ENCODE measurements around the gene VIPR2.
"Not testable (repeated sequence)": the region's sequence is repeated elsewhere in the genome, so short reads cannot be mapped to it uniquely, and the experiment has no call there.

VIPR2 gene

GRCh38 chr7:159091480-159092475 is 52.9 kb downstream of the VIPR2 start:
- no peak for DNase-seq (ENCODE audit: low read depth)

- no peak for DNase-seq (ENCODE audit: low read depth)
Measured at GRCh38 chr7:159091041-159091440, 53.6 kb downstream of the VIPR2 start.

DNA sequence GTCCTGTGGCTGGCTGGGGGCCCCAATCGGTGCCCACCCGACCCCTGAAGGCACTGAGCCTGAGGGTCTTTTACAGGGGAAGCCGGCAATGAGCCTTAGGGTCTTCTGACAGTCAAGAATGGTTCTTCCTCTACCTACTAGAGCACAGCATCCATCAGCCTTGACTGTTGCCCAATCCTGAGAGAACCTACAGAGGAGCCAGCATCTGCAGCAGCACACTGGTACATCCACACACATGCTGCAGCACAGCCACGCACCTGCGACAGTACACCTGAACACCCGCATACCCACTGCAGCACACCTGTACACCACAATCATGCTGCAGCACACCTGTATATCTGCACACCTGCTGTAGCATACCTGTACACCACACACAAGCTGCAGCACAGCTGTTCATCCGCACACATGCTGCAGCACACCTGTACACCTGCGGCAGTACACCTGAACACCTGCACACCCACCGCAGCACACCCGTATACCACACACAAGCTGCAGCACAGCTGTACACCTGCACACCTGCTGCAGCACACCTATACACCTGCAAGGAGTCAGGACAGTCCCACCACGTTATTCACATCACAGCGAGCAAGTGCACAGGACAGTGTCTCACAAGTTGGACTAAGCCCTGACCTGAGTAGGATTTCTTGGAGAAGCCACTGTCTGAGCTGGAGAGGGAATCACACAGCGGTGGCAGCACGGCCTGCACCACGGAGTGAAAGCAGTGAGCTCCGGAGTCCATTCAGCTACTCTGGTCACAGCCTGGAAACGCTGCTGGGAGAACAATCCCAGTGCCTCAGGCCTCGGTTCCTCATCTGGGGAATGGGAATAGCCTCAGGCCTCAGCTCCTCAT is 56.4 kb downstream of the VIPR2 start:
- DNase-seq (ENCODE audit: low read depth): no peak

- no peak for DNase-seq (ENCODE audit: low read depth)
Measured at GRCh38 chr7:159086301-159086925, 58.3 kb downstream of the VIPR2 start.

DNA sequence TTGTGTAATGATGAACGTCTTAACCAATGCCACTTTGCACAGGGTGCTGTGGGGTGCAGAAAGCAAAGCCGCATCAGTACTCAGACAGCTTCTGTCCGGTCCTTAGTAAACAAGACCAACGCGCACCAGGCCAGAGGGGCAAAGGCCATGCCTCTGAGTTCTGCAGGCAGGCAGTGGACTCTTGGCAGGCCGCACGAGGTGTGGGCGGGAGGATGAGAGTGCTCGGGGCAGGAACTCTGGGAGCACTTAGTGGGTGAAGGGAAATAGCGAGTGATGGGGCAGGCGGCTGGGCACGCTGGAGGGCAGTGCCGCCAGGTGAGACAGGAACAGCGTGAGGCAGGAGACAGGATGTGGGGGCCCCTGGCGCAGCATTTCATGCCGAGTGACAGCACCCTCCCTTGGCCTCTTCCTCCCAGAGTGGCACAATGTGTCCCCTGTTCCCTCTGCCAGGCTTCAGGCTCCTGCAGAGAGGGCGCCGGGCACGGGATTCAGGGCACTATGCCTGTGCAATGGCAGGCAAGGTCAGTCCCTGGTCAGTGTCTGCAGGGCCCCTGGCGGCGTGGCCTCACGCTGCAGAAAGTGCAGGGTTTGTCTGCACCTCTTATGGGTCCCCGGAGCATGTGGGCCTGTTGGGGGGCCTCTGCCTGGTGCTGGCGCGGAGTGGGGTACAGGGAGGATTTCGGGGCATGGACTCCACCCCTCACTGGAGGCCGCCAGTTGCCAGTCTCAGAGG is 60.4 kb downstream of the VIPR2 start:
- DNase-seq (ENCODE audit: low read depth): no peak

- DNase-seq (ENCODE audit: low read depth): no peak
Measured at GRCh38 chr7:159083698-159084068, 61.0 kb downstream of the VIPR2 start.

- DNase-seq (ENCODE audit: low read depth): no peak
Measured at GRCh38 chr7:159083001-159083697, 61.5 kb downstream of the VIPR2 start.

DNA sequence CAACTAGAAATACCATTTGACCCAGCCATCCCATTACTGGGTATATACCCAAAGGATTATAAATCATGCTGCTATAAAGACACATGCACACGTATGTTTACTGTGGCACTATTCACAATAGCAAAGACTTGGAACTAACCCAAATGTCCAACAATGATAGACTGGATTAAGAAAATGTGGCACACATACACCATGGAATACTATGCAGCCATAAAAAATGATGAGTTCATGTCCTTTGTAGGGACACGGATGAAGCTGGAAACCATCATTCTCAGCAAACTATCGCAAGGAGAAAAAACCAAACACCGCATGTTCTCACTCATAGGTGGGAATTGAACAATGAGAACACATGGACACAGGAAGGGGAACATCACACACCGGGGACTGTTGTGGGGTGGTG is 62.6 kb downstream of the VIPR2 start:
- not testable (repeated sequence) for DNase-seq (ENCODE audit: low read depth)

GRCh38 chr7:159078911-159079270 is 65.8 kb downstream of the VIPR2 start:
- no peak for DNase-seq (ENCODE audit: low read depth)

DNA sequence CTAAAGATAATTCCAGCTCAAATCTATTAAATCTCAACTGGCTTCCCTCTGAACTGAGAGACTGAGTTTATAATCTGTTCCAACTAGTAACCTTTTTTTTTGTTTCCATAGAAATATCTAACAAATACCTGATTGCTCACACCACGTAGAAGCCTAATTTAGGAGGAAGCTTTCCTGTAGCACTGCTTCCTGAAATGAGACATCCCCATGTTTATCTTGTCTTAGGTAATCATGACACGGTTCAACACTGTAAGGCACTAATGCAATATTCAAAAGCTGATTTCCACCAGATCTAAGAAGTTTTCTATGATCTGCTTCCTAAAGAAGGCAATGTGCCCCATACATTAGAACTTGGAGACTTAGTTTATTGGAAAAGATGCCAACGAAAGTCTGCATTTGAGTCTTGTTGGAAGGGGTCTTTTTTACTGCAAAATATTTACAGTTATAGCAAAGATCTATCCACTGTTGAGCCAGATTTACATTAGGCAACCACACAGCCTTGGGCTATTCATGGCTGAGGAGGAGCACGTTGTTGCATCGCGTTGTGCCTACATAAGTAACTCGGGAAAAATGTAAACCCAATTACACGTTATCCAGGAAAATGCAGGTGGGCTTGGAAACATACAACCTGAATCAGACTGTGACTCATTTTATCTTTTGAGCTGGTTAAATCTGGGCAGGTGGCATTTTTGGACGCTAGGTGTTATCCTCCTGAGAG is 66.3 kb downstream of the VIPR2 start:
- DNase-seq (ENCODE audit: low read depth): no peak

- no peak for DNase-seq (ENCODE audit: low read depth)
Measured at GRCh38 chr7:159076333-159076732, 68.3 kb downstream of the VIPR2 start.

DNA sequence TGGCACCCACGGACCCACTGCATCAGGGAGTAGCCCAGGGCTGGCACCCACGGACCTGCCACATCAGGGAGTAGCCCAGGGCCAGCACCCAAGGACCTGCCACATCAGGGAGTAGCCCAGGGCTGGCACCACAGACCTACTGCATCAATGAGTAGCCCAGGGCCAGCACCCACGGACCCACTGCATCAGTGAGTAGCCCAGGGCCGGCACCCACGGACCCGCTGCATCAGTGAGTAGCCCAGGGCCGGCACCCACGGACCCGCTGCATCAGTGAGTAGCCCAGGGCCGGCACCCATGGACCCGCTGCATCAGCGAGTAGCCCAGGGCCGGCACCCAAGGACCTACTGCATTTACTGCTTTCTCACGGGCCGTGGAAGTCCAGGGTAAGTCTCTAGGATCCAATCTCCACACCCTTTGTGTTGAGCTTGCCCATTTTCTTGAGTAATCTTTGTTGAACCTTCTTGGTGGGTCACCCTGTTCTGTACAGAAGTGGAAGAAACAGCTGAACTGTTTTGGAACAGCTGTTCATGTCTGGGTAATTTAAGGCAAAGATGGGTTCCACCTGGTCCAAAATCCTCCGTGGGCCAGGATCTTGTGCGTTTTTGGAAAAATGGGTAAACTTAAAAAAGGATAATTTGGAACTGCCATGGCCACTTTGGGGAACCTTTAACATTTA is 69.0 kb downstream of the VIPR2 start:
- no peak for DNase-seq (ENCODE audit: low read depth)

GRCh38 chr7:159071260-159071659 is 73.4 kb downstream of the VIPR2 start:
- no peak for DNase-seq (ENCODE audit: low read depth)

GRCh38 chr7:159070431-159071148 is 74.1 kb downstream of the VIPR2 start:
- no peak for DNase-seq (ENCODE audit: low read depth)

- no peak for DNase-seq (ENCODE audit: low read depth)
Measured at GRCh38 chr7:159068893-159069448, 75.7 kb downstream of the VIPR2 start.

GRCh38 chr7:159068488-159068811 is 76.2 kb downstream of the VIPR2 start:
- DNase-seq (ENCODE audit: low read depth): no peak

DNA sequence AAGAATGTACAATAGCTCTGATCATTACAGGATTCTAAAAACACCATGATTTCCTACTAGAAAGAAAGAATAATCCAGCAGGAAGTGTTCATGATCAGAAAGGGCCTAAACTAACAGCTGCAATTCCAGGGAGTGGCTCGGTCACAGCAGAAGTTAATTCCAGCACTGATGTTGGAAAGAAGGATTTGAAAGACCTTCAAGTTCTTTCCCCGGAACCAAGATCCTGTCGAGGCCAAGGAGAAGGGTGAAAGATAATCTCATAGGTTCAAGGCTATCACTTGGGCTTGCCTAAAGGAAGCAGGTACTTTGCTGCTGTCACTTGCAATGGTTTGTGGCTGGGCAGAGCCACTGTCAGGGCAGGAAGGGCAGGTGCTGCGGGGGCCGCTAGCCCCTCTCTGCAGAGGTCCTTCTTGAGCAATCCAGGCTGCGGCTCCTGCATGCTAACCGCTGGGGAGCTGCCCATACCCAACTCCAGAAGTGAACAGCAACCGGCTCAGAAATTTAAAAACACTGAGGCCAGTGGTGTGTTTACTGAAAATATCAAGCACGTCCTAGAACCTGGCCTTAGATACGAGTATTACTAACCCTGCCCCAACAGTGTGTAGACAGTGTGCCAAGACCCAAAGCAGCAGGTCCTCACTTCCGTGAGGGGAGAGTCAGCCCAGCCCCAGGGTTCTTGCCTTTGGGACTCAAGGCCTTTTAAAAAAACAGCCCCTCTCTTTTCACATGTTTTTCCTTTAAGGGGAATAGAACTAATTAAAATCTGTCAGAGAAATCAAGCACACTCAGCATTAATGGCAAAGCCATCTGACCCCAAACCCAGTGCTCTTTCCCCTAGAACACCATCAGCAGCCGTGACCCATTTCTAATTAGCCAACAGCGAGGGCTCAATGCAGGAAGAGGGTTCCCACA is 76.8 kb downstream of the VIPR2 start:
- no peak for DNase-seq (ENCODE audit: low read depth)

Measured in activated gamma-delta T cell treated with anti-CD3 and anti-CD28 coated beads, Interleukin-2, amount 50 U/mL, for 16 hours (primary cell).